ENCODE results near the gene GAS7. TPM values are rescaled to one million over a fixed set of nuclear protein-coding genes. Genes with fewer than 3 reads are reported as not detected.

The GAS7 gene
- polyA plus RNA-seq, 1 donor (not counting 4 experiments of a cell fraction or from before 2014, with no cell fraction given): 0.10 TPM

- Histone ChIP-seq H3K4me3 (ENCODE audit: control insufficient read depth in 2 of 3, extremely low read depth in 1 of 3, insufficient read depth in 2 of 3, low read depth in 1 of 3, low read length in 3 of 3) (no peak overlapping the region), H3K27me3 (ENCODE audit: control insufficient read depth, extremely low read depth, insufficient read depth, low read length) (peaks cover 29% of the 10 kb centered on the region), H4K20me1 (ENCODE audit: control insufficient read depth, extremely low read depth, insufficient read depth, low read length) (no peaks in the 10 kb centered on the region), H3K27ac (ENCODE audit: control insufficient read depth, insufficient read depth, low read length) (no peak overlapping the region), H2AFZ (ENCODE audit: control insufficient read depth, low read length) (no peak overlapping the region), H3K4me1 (ENCODE audit: control insufficient read depth, extremely low read depth, insufficient read depth, low read length) (no peaks in the 10 kb centered on the region), H3K4me2 (ENCODE audit: control insufficient read depth, extremely low read depth, insufficient read depth, low read depth, low read length) (no peak overlapping the region), H3K79me2 (ENCODE audit: control insufficient read depth, insufficient read depth, low read length) (no peaks in the 10 kb centered on the region), H3K9me1 (ENCODE audit: control insufficient read depth, extremely low read depth, insufficient read depth, low read length) (no peaks in the 10 kb centered on the region), H3K9me3 (ENCODE audit: control insufficient read depth, low read depth, low read length) (peaks cover 3% of the 10 kb centered on the region), H3K36me3 (ENCODE audit: control insufficient read depth in 2 of 2, extremely low read depth in 1 of 2, insufficient read depth in 2 of 2, low read length in 2 of 2) (no peaks in the 10 kb centered on the region), H3K9ac (ENCODE audit: control insufficient read depth, extremely low read depth, insufficient read depth, low read length) (no peak overlapping the region)
- dilution Hi-C loops (cut with MboI; ENCODE audit: extremely low pct_ligation_motif_present, low sequenced_read_pairs): no loop called here
- FAIRE-seq (no peak), DNase-seq (ENCODE audit: low read depth, low spot score) (no peak)
- TF ChIP-seq, protein P1, sequence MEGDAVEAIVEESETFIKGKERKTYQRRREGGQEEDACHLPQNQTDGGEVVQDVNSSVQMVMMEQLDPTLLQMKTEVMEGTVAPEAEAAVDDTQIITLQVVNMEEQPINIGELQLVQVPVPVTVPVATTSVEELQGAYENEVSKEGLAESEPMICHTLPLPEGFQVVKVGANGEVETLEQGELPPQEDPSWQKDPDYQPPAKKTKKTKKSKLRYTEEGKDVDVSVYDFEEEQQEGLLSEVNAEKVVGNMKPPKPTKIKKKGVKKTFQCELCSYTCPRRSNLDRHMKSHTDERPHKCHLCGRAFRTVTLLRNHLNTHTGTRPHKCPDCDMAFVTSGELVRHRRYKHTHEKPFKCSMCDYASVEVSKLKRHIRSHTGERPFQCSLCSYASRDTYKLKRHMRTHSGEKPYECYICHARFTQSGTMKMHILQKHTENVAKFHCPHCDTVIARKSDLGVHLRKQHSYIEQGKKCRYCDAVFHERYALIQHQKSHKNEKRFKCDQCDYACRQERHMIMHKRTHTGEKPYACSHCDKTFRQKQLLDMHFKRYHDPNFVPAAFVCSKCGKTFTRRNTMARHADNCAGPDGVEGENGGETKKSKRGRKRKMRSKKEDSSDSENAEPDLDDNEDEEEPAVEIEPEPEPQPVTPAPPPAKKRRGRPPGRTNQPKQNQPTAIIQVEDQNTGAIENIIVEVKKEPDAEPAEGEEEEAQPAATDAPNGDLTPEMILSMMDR (optimal IDR thresholded peaks at IDR 0.05 in 1 of 3, IDR thresholded peaks at IDR 0.05 in 1 of 3, conservative IDR thresholded peaks at IDR 0.05 in 1 of 3; ENCODE audit: extremely low read depth in 1 of 3, insufficient read depth in 2 of 3, low read length in 3 of 3): no peak
- no peak for TF ChIP-seq EZH2 (IDR thresholded peaks at IDR 0.05; ENCODE audit: low read length)
Measured at GRCh38 chr17:10196384-10196895, 2.0 kb downstream of the GAS7 start.

GRCh38 chr17:10195090-10195805 lies 3.2 kb downstream of the GAS7 start:
- Histone ChIP-seq H2AFZ (ENCODE audit: control insufficient read depth, low read length) (no peak overlapping the region), H3K79me2 (ENCODE audit: control insufficient read depth, insufficient read depth, low read length) (no peaks in the 10 kb centered on the region), H3K4me2 (ENCODE audit: control insufficient read depth, extremely low read depth, insufficient read depth, low read depth, low read length) (no peak overlapping the region), H3K4me3 (ENCODE audit: control insufficient read depth in 2 of 3, extremely low read depth in 1 of 3, insufficient read depth in 2 of 3, low read depth in 1 of 3, low read length in 3 of 3) (no peak overlapping the region), H3K27ac (ENCODE audit: control insufficient read depth, insufficient read depth, low read length) (no peak overlapping the region), H3K4me1 (ENCODE audit: control insufficient read depth, extremely low read depth, insufficient read depth, low read length) (no peaks in the 10 kb centered on the region), H3K9ac (ENCODE audit: control insufficient read depth, extremely low read depth, insufficient read depth, low read length) (no peak overlapping the region), H3K9me1 (ENCODE audit: control insufficient read depth, extremely low read depth, insufficient read depth, low read length) (no peaks in the 10 kb centered on the region), H4K20me1 (ENCODE audit: control insufficient read depth, extremely low read depth, insufficient read depth, low read length) (no peaks in the 10 kb centered on the region), H3K27me3 (ENCODE audit: control insufficient read depth, extremely low read depth, insufficient read depth, low read length) (peaks cover 29% of the 10 kb centered on the region), H3K9me3 (ENCODE audit: control insufficient read depth, low read depth, low read length) (peaks cover 3% of the 10 kb centered on the region), H3K36me3 (ENCODE audit: control insufficient read depth in 2 of 2, extremely low read depth in 1 of 2, insufficient read depth in 2 of 2, low read length in 2 of 2) (no peaks in the 10 kb centered on the region)
- TF ChIP-seq, protein P1 (optimal IDR thresholded peaks at IDR 0.05 in 1 of 3, IDR thresholded peaks at IDR 0.05 in 1 of 3, conservative IDR thresholded peaks at IDR 0.05 in 1 of 3; ENCODE audit: extremely low read depth in 1 of 3, insufficient read depth in 2 of 3, low read length in 3 of 3): no peak
- no peak for TF ChIP-seq EZH2 (IDR thresholded peaks at IDR 0.05; ENCODE audit: low read length)
- FAIRE-seq: no peak
- dilution Hi-C loops (cut with MboI; ENCODE audit: extremely low pct_ligation_motif_present, low sequenced_read_pairs): no loop called here
- no peak for DNase-seq (ENCODE audit: low read depth, low spot score)

All from keratinocyte (primary cell).